Heart left ventricle (tissue), 16 donors: ENCODE data around the gene GRIFIN. TPM values are rescaled to one million over a fixed set of nuclear protein-coding genes. Genes with fewer than 3 reads are reported as not detected.

ENCODE experiments used
- ATAC-seq, 4 donors: fragments of 200-7000 bp; cut with Tn5 transposase; one replicate each; pipeline ENCODE4 v1.9.1; 2020 to 2022; ENCODE audit warnings: moderate library complexity in 4 of 4, mild to moderate bottlenecking in 3 of 4, moderate number of reproducible peaks in 1 of 4
- DNase-seq, 5 donors: peaks; one replicate each; pipeline ENCODE4 v3.0.0-alpha.2; 2020
- H3K27ac ChIP-seq, 12 donors: fragments of 200-600 bp; sonication (generic) in 4 of 12; one replicate each; pipeline versions ENCODE4 v1.5.0 to v1.8.0; 2016 to 2022; ENCODE audit warnings: mild to moderate bottlenecking in 2 of 12
- H3K27me3 ChIP-seq, 9 donors: fragments of 200-600 bp; sonication (generic) in 2 of 9; one replicate each; pipeline versions ENCODE4 v1.5.1 to v1.8.0; 2016 to 2022; ENCODE audit warnings: mild to moderate bottlenecking in 3 of 9
- H3K36me3 ChIP-seq, 9 donors: fragments of 200-600 bp; sonication (generic) in 2 of 9; one replicate each; pipeline versions ENCODE4 v1.5.0 to v1.8.0; 2018 to 2022; ENCODE audit warnings: mild to moderate bottlenecking in 2 of 9
- H3K4me1 ChIP-seq, 12 donors: fragments of 200-600 bp; sonication (generic) in 4 of 12; one replicate each; pipeline versions ENCODE4 v1.5.0 to v1.8.0; 2016 to 2022; ENCODE audit warnings: mild to moderate bottlenecking in 3 of 12
- H3K4me3 ChIP-seq, 12 donors: fragments of 200-600 bp; sonication (generic) in 4 of 12; one replicate each; pipeline versions ENCODE4 v1.5.0 to v1.8.0; 2017 to 2022; ENCODE audit warnings: mild to moderate bottlenecking in 9 of 12, moderate library complexity in 4 of 12
- H3K9me3 ChIP-seq, 12 donors: fragments of 200-600 bp; sonication (generic) in 4 of 12; one replicate each; pipeline versions ENCODE4 v1.5.0 to v1.8.0; 2016 to 2022; ENCODE audit warnings: mild to moderate bottlenecking in 1 of 12
- CTCF ChIP-seq, 12 donors: fragments of 200-600 bp; sonication (generic) in 4 of 12; IDR thresholded peaks; one replicate each; pipeline versions ENCODE4 v1.5.0 to v1.8.0; 2018 to 2022; ENCODE audit warnings: antibody characterized with exemption in 12 of 12, mild to moderate bottlenecking in 5 of 12
- POLR2A ChIP-seq, 2 donors: fragments of 450-650 bp; IDR thresholded peaks; one replicate each; pipeline ENCODE4 v1.6.1; 2017; ENCODE audit warnings: antibody characterized with exemption in 2 of 2, mild to moderate bottlenecking in 2 of 2, moderate library complexity in 2 of 2
- WGBS, 4 donors: extraction: QIAGEN DNeasy Blood & Tissue Kit in 2 of 4; methylation state at CpG; one replicate each; pipeline versions ENCODE4 v1.1.5 to v1.1.7; 2013 to 2018; 5-methylcytosine and 5-hydroxymethylcytosine counted together
- intact Hi-C, 10 donors: fragments of 100-400 bp; cut with DNase I; formaldehyde crosslinking; loops; one replicate each; pipeline versions ENCODE4 v1.11.1 to v1.14.2; 2022
- long read RNA-seq, 3 donors: library from polyadenylated mRNA; unstranded; transcript quantifications; one replicate each; pipeline ENCODE4 v2.0.0, GENCODE V29; 2020 to 2021
- polyA plus RNA-seq, 2 donors: library from polyadenylated mRNA; stranded (reverse); fragments of 200-250 nt; gene quantifications; one replicate each; pipeline ENCODE4 v1.2.3, GENCODE V29; 2013
- total RNA-seq, 9 donors: library from RNA; depleted of rRNA in 2 of 9; stranded (reverse); fragments of >200 nt in 2 of 9; fragmentation: NEBNext Ultra II Directional in 3 of 9; extraction: Animal tissue kit (Norgen Biotek cat#: 25700) in 3 of 9; gene quantifications; one replicate each; pipeline versions ENCODE4 v1.1.0 to v1.2.4, GENCODE V29; 2016 to 2023
- donor health status: ischemic (EF 13 %, LVEDD 7.1; RV severe dilation, severe dysfunction).
- donor health status: healthy with polysubstance abuse.
- donor health status: DM: no; HTN: yes; CAD: no.
- donor health status: DM: no; HTN: no; CAD: no.
- donor health status: ischemic (EF 25% LVEDD 6.9; RV normal size, moderate dysfunction).
- donor health status: ischemic (EF 25% LVEDD 5.7; RV mildly dilated, moderate dysfunction).
- donor health status: healthy.
- donor health status: DM: yes; HTN: yes; CAD: no.
- donor health status: ischemic (EF 35%, LVEDD 5.7; RV mildly dilated, moderate dysfunction).
- donor health status: nonischemic (EF 11% LVEDD 7.7; RV severe dilation, severe dysfunction).
- donor health status: DM: yes; HTN: yes; CAD: no.
- donor health status: PGD.
- donor health status: ischemic (EF 29% LVEDD 5.4; RV normal size, mild dysfunction).
- donor health status: nonischemic (EF 23%, LVEDD 6.1; RV moderate dilation, normal function).

GRIFIN gene
- total RNA-seq (not detected), polyA plus RNA-seq (not detected)
- long read RNA-seq, donor 1: 0 reads
- long read RNA-seq, donor 2: 0 reads
- long read RNA-seq, donor 3: 0 reads

GRCh38 chr7:2476298-2476697, at the start of gene GRIFIN:
Gene GRIFIN (minus strand): TSS chr7:2476398. CDS start chr7:2476383, 15 bp downstream.
- whole genome bisulfite sequencing, 4 donors: 72 to 80% (median 77%) methylated on average over 6 to 16 of the region's 16 CpGs
- no peak within 1 kb of the TSS for H3K27ac ChIP-seq
- intact Hi-C loops: loop anchor here in 6 of 10 donors (5.0 to 10.0 kb wide), 4 partner anchors 46 to 209 kb away; partner anchors contain the start of genes AMZ1 (in 2 of the 6), BRAT1 (in 2 of the 6) and IQCE (in 2 of the 6)
- DNase-seq (no peak), ATAC-seq (no peak)
- no peak for TF ChIP-seq POLR2A (IDR thresholded peaks at IDR 0.05)
- no peak for TF ChIP-seq CTCF (IDR thresholded peaks at IDR 0.05)
- H3K36me3 ChIP-seq: no peaks in the 10 kb centered on the region
- H3K4me1 ChIP-seq: peaks cover 4 to 46% (median 36%) of the 10 kb centered on the region in 12 donors
- H3K4me3 ChIP-seq: no peak within 1 kb of the TSS
- no peaks in the 10 kb centered on the region for H3K9me3 ChIP-seq
- H3K27me3 ChIP-seq: peaks cover 0 to 32% (median 0%) of the 10 kb centered on the region in 9 donors

- peaks cover 0 to 91% (median 55%) of the 10 kb centered on the region in 12 donors for H3K4me1 ChIP-seq
- WGBS, 4 donors: 81 to 92% (median 86%) methylated on average over 14 to 53 of the region's 53 CpGs
- ATAC-seq: no peak
These were observed 48.8 kb upstream of the GRIFIN start for GRCh38 chr7:2524808-2525657.

GRCh38 chr7:2523941-2524807, 48.0 kb upstream of the GRIFIN start:
- no peaks in the 10 kb centered on the region for H3K9me3 ChIP-seq
- peaks cover 0 to 43% (median 33%) of the 10 kb centered on the region in 9 donors for H3K36me3 ChIP-seq
- TF ChIP-seq POLR2A (IDR thresholded peaks at IDR 0.05) (no peak), CTCF (IDR thresholded peaks at IDR 0.05) (no peak)
- H3K27ac ChIP-seq: peak overlapping the region in 11 of 12 donors; percentile 4 to 84 (median 74)
- 36 to 62% (median 45%) methylated on average over 27 to 51 of the region's 51 CpGs for WGBS, 4 donors
- peak overlapping the region in 10 of 12 donors; percentile 7 to 94 (median 72) for H3K4me3 ChIP-seq
- peaks cover under 1 to 85% (median 55%) of the 10 kb centered on the region in 12 donors for H3K4me1 ChIP-seq
- ATAC-seq (peak; percentile 29 to 61 (median 46)), DNase-seq (peak; percentile 87 to 93 (median 89))
- intact Hi-C loops: loop anchor here in 6 of 10 donors (2.0 to 5.0 kb wide), 7 partner anchors 31 to 108 kb away; partner anchors contain the start of genes BRAT1 (in 2 of the 6), GRIFIN (in 2 of the 6), IQCE (in 1 of the 6) and TTYH3 (in 1 of the 6)
- peaks cover 0 to 38% (median 0%) of the 10 kb centered on the region in 9 donors for H3K27me3 ChIP-seq

More at GRCh38 chr7:2524808-2525657, 48.8 kb upstream of the GRIFIN start:
- peaks cover 0 to 38% (median 0%) of the 10 kb centered on the region in 9 donors for H3K27me3 ChIP-seq
- peak in 1 of 5 donors; percentile 68 for DNase-seq
- peak overlapping the region in 7 of 12 donors; percentile 21 to 84 (median 74) for H3K27ac ChIP-seq
- H3K36me3 ChIP-seq: peaks cover 0 to 43% (median 33%) of the 10 kb centered on the region in 9 donors
- H3K4me3 ChIP-seq: peak overlapping the region in 3 of 12 donors; percentile 9 to 94 (median 73)
- intact Hi-C loops: loop anchor here in 6 of 10 donors (2.0 to 5.0 kb wide), 6 partner anchors 32 to 107 kb away; partner anchors contain the start of genes GRIFIN (in 2 of the 6), BRAT1 (in 1 of the 6), IQCE (in 1 of the 6) and TTYH3 (in 1 of the 6)
- H3K9me3 ChIP-seq: no peaks in the 10 kb centered on the region
- no peak for TF ChIP-seq POLR2A (IDR thresholded peaks at IDR 0.05)
- no peak for TF ChIP-seq CTCF (IDR thresholded peaks at IDR 0.05)
